Neuronal stem cell (in vitro differentiated cells): ENCODE results near the gene DNAH17.
A peak's percentile ranks its signal among the peaks of the same experiment; 100 is the strongest.

Experiments
- DNase-seq: peaks from one replicate; pipeline ENCODE4 v3.0.0-alpha.2; 2013; ENCODE audit warnings: low spot score
- H2AFZ ChIP-seq: one replicate; pipeline ENCODE4 v1.6.1; 2013; ENCODE audit warnings: mild to moderate bottlenecking, low read length, inconsistent platforms
- H2AK5ac ChIP-seq: 2 replicates; pipeline ENCODE4 v1.6.1; 2013; ENCODE audit warnings: low read depth, mild to moderate bottlenecking, inconsistent platforms, low read length, moderate library complexity, mixed read lengths
- H2BK120ac ChIP-seq: 2 replicates; pipeline ENCODE4 v1.6.1; 2013; ENCODE audit warnings: low read depth, mild to moderate bottlenecking, inconsistent platforms, low read length, moderate library complexity, mixed read lengths
- H2BK12ac ChIP-seq: one replicate; pipeline ENCODE4 v1.6.1; 2013; ENCODE audit warnings: low read length, inconsistent platforms
- H2BK15ac ChIP-seq: 2 replicates; pipeline ENCODE4 v1.6.1; 2013; ENCODE audit warnings: mild to moderate bottlenecking, low read length, inconsistent platforms, mixed read lengths
- H2BK5ac ChIP-seq: one replicate; pipeline ENCODE4 v1.6.1; 2013; ENCODE audit warnings: inconsistent platforms, mild to moderate bottlenecking, low read length, moderate library complexity
- H3K14ac ChIP-seq: one replicate; pipeline ENCODE4 v1.6.1; 2013; ENCODE audit warnings: low read length, inconsistent platforms
- H3K18ac ChIP-seq: 2 replicates; pipeline ENCODE4 v1.6.1; 2013; ENCODE audit warnings: low read length, inconsistent platforms
- H3K23ac ChIP-seq: 2 replicates; pipeline ENCODE4 v1.6.1; 2013; ENCODE audit warnings: low read depth, mild to moderate bottlenecking, mixed read lengths, low read length, inconsistent platforms; ENCODE audit not compliant: poor library complexity
- H3K27ac ChIP-seq: replicated peaks from 3 replicates; pipeline ENCODE4 v1.5.1; 2013; ENCODE audit warnings: low read length, inconsistent platforms
- H3K27me3 ChIP-seq, 3 experiments: 2 replicates each; pipeline ENCODE4 v1.6.1; 2013; ENCODE audit warnings: low read length in 3 of 3, mild to moderate bottlenecking in 2 of 3, inconsistent platforms in 1 of 3, low read depth in 1 of 3, mixed read lengths in 1 of 3, moderate library complexity in 1 of 3; ENCODE audit not compliant: control insufficient read depth in 3 of 3, insufficient read depth in 3 of 3
- H3K36me3 ChIP-seq, 2 donors: replicated peaks in 1 of 2; 2 replicates each; pipeline ENCODE4 v1.6.1; 2013; ENCODE audit warnings: low read length in 2 of 2; ENCODE audit not compliant: control insufficient read depth in 2 of 2, insufficient read depth in 2 of 2
- H3K4ac ChIP-seq: 2 replicates; pipeline ENCODE4 v1.6.1; 2013; ENCODE audit warnings: inconsistent platforms, mild to moderate bottlenecking, low read length, moderate library complexity
- H3K4me1 ChIP-seq, 2 donors: 1 replicate in 1 of 2; 2 replicates in 1 of 2; pipeline ENCODE4 v1.6.1; 2013; ENCODE audit warnings: low read length in 2 of 2, low read depth in 1 of 2; ENCODE audit not compliant: control insufficient read depth in 2 of 2, insufficient read depth in 1 of 2
- H3K4me2 ChIP-seq: one replicate; pipeline ENCODE4 v1.6.1; 2013; ENCODE audit warnings: mild to moderate bottlenecking, low read length, inconsistent platforms; ENCODE audit not compliant: insufficient read depth, poor library complexity, severe bottlenecking
- H3K4me3 ChIP-seq, 2 donors: 2 replicates each; pipeline ENCODE4 v1.5.1; 2013; ENCODE audit warnings: low read length in 2 of 2, mild to moderate bottlenecking in 2 of 2, inconsistent platforms in 1 of 2, moderate library complexity in 1 of 2
- H3K79me1 ChIP-seq: one replicate; pipeline ENCODE4 v1.6.1; 2013; ENCODE audit warnings: low read depth, mild to moderate bottlenecking, inconsistent platforms, low read length, moderate library complexity
- H3K9ac ChIP-seq: one replicate; pipeline ENCODE4 v1.6.1; 2013; ENCODE audit warnings: mild to moderate bottlenecking, low read depth, low read length, inconsistent platforms; ENCODE audit not compliant: poor library complexity
- H3K9me3 ChIP-seq, 2 donors: replicated peaks in 1 of 2; 2 replicates each; pipeline versions ENCODE3 to v1.6.1; 2013; ENCODE audit warnings: low read length in 2 of 2, mild to moderate bottlenecking in 2 of 2, inconsistent platforms in 1 of 2, low read depth in 1 of 2, mixed read lengths in 1 of 2, moderate library complexity in 1 of 2; ENCODE audit not compliant: control insufficient read depth in 2 of 2, insufficient read depth in 1 of 2
- H4K8ac ChIP-seq: one replicate; pipeline ENCODE4 v1.6.1; 2013; ENCODE audit warnings: low read depth, mild to moderate bottlenecking, inconsistent platforms, low read length, moderate library complexity
- H4K91ac ChIP-seq: one replicate; pipeline ENCODE4 v1.6.1; 2013; ENCODE audit warnings: low read length, low read depth, mild to moderate bottlenecking, inconsistent platforms; ENCODE audit not compliant: poor library complexity
- WGBS, 2 donors: extraction: QIAGEN DNeasy Blood & Tissue Kit; methylation state at CpG; one replicate each; pipeline ENCODE4 v1.1.7; 2013; ENCODE audit warnings: missing lambda C conversion rate in 2 of 2, mixed read lengths in 1 of 2; ENCODE audit not compliant: insufficient read length in 2 of 2, insufficient replicate concordance in 1 of 2; ENCODE audit errors: extremely low coverage in 2 of 2; 5-methylcytosine and 5-hydroxymethylcytosine counted together

Gene DNAH17

DNA sequence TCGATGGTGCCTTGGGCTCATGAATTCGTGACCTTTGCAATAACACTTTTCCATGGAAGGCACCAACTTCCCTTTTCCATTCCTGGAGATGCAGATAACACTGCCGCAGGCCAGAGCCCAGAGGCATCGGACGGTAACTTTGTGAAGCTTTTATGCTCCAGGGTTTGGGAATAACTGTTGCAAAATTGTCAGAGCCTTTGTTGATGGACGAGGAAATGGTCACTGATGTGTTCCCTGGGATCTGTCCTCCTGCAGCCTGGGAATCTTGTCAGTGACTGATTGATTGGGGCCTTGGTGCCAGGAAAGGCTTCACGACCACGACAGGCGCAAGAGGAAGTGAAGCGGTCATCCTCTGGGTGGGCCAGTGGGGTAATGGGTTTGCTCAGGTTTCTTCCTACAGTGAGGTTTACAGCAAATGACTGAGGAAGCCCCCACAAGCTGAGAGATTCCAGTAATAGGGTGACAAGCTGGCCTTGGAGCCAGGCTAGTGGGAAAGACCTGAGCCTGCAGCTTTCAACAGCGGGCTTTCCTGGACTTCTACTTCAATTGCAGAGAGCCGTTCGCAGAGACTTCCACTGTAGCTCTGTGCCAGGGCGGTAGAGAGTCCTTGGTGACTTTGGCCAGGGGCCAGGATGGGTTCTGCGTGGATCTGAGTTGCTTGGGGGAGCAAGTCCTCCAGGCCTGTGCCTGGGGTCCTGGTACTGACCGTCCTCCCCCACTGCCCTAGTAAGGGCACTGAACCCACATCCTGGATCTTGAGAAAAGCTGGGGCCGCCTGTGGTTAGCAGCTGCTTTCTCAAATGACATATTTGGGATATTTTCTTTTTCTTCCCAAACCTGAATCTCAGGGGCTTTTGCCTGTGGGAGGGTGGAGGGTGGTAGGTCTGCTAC is 161.1 kb downstream of the DNAH17 start:
- Histone ChIP-seq H2BK12ac (no peak overlapping the region), H2BK5ac (peak overlapping the region; percentile 32), H3K4me1 (peaks cover under 1 to 3% of the 10 kb centered on the region in 2 donors), H3K9me3 (peaks cover 0 to 1% of the 10 kb centered on the region in 2 donors), H3K9ac (peak overlapping the region; percentile 4), H3K4me2 (no peak overlapping the region), H3K4me3 (no peak overlapping the region), H4K91ac (no peak overlapping the region), H3K27me3 (no peaks in the 10 kb centered on the region), H3K4ac (no peak overlapping the region), H3K36me3 (peaks cover 34 to 89% of the 10 kb centered on the region in 2 donors), H3K27ac (no peak overlapping the region), H3K18ac (no peak overlapping the region), H2AFZ (no peak overlapping the region), H3K79me1 (peaks cover 27% of the 10 kb centered on the region), H2AK5ac (no peak overlapping the region), H3K14ac (no peak overlapping the region), H2BK120ac (no peak overlapping the region), H3K23ac (no peak overlapping the region), H4K8ac (no peak overlapping the region), H2BK15ac (no peak overlapping the region)
- WGBS, 2 donors = no CpG with 5 or more reads among the region's 17 CpGs
- no peak for DNase-seq

DNA sequence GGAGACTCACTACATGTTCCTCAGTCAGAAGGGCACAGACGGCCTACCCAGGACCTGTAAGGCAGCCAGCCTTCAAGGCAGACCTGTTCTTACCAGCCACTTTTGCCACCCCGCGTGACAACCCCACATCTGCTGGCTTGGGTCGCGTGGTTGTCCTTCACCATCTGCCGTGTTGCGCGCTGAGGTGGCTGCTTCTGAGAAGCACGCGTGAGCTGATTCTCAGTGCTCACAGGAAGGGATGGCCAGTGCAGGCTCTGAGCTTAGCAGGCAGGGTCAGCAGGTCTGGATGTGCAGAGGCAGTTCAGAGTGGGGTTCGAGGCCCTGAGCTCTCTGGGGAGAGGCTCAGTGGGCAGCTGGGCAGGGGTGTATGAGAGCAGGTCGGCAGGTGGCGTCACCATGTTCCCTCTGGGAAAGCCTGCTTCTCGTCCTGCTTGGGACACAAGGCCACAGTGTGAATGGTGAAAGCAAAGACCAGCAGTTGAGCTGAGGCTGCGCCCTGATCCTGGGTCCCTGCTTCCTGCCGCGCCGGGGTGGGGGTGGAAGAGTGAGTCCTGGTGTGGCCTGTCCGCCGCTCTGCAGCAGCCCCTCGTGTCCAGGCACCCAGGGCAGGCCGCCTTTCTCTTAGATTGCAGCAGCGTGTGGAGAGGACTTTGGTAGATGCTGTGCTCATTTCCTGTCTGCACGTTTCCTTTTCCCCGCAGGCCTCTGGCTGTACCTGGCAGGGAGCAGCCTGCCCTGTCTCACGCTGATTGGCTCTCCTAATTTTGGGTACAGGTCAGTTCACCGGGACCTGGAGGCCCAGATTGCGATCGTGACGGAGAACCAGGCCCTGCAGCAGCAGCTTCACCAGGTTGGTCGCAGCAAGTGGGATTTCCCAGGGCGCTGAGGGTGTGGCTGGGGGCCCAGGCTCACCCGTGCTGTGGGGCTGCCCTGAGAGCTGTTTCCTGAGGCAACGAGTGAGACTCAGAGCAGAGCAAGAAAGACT is 162.7 kb downstream of the DNAH17 start:
- Histone ChIP-seq H3K18ac (peak overlapping the region; percentile 44), H3K9me3 (peaks cover 0 to 1% of the 10 kb centered on the region in 2 donors), H2BK120ac (no peak overlapping the region), H4K91ac (no peak overlapping the region), H3K9ac (peak overlapping the region; percentile 74), H3K27ac (no peak overlapping the region), H3K4me3 (no peak overlapping the region), H2AK5ac (no peak overlapping the region), H3K36me3 (peaks cover 24 to 81% of the 10 kb centered on the region in 2 donors), H2AFZ (no peak overlapping the region), H3K4ac (peak overlapping the region; percentile 94), H3K27me3 (no peaks in the 10 kb centered on the region), H3K4me1 (no peaks in the 10 kb centered on the region), H3K23ac (peak overlapping the region; percentile 10), H4K8ac (no peak overlapping the region), H2BK5ac (no peak overlapping the region), H2BK12ac (peak overlapping the region; percentile 63), H3K79me1 (peaks cover 20% of the 10 kb centered on the region), H2BK15ac (peak overlapping the region; percentile 33), H3K14ac (peak overlapping the region; percentile 84), H3K4me2 (peak overlapping the region; percentile 4)
- DNase-seq = no peak
- no CpG with 5 or more reads among the region's 34 CpGs for WGBS, 2 donors

DNA sequence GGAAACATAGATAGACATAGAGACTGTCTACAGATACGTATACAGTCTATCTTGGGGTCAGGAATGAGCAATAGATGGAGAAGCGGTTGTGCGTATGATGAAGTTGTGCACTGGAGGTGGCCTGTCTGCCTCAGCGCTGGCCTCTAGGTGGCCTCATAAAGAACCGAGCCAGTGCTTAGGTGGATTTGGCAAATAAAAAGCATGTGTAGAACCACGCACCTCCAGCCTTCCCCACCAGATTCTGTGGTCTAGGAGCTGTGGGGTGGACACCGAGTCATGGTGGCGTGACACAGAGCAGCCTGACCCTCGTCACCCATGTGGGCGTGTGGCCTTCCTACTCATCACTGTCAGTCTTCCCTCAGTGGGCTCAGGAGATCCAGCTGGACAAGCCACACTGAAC is 164.8 kb downstream of the DNAH17 start:
- Histone ChIP-seq H2BK12ac (no peak overlapping the region), H3K4me3 (no peak overlapping the region), H3K79me1 (peaks cover 29% of the 10 kb centered on the region), H2AFZ (no peak overlapping the region), H3K14ac (no peak overlapping the region), H3K23ac (no peak overlapping the region), H3K4me2 (no peak overlapping the region), H2BK120ac (no peak overlapping the region), H4K91ac (no peak overlapping the region), H2BK15ac (no peak overlapping the region), H3K4ac (no peak overlapping the region), H3K9me3 (no peaks in the 10 kb centered on the region), H2AK5ac (no peak overlapping the region), H3K18ac (no peak overlapping the region), H4K8ac (no peak overlapping the region), H3K36me3 (peaks cover 26 to 83% of the 10 kb centered on the region in 2 donors), H3K9ac (no peak overlapping the region), H2BK5ac (no peak overlapping the region), H3K4me1 (peaks cover 0 to 1% of the 10 kb centered on the region in 2 donors), H3K27me3 (no peaks in the 10 kb centered on the region), H3K27ac (no peak overlapping the region)
- DNase-seq = no peak
- no CpG with 5 or more reads among the region's 10 CpGs for WGBS, 2 donors
